Astrocyte (in vitro differentiated cells and primary cell): ENCODE data around the gene COPS2. TPM values are rescaled to one million over a fixed set of nuclear protein-coding genes. Genes with fewer than 3 reads are reported as not detected.

Source experiments
- DNase-seq: peaks from one replicate; pipeline ENCODE4 v3.0.0-alpha.2; 2010; ENCODE audit warnings: low read depth
- FAIRE-seq: peaks from 2 replicates; lab custom pipeline; 2011; peaks lifted over from hg19 to GRCh38; lab: Jason Lieb, UNC
- H2AFZ ChIP-seq: 2 replicates; pipeline ENCODE4 v1.6.0; 2012; ENCODE audit warnings: low read depth, low read length, inconsistent platforms
- H3K27ac ChIP-seq: 2 replicates; pipeline ENCODE4 v1.5.1; 2011; ENCODE audit warnings: low read depth, low read length, inconsistent platforms
- H3K27me3 ChIP-seq: 2 replicates; pipeline ENCODE4 v1.6.0; 2011; ENCODE audit warnings: low read length, inconsistent platforms; ENCODE audit not compliant: insufficient read depth
- H3K36me3 ChIP-seq: 2 replicates; pipeline ENCODE4 v1.5.1; 2011; ENCODE audit warnings: low read length, inconsistent platforms; ENCODE audit not compliant: insufficient read depth
- H3K4me1 ChIP-seq: 2 replicates; pipeline ENCODE4 v1.5.1; 2011; ENCODE audit warnings: low read length, inconsistent platforms; ENCODE audit not compliant: insufficient read depth
- H3K4me2 ChIP-seq: 2 replicates; pipeline ENCODE4 v1.6.0; 2012; ENCODE audit warnings: low read length, inconsistent platforms
- H3K4me3 ChIP-seq: 2 replicates; pipeline ENCODE4 v1.5.1; 2011; ENCODE audit warnings: low read depth, mild to moderate bottlenecking, low read length, inconsistent platforms; ENCODE audit not compliant: insufficient read depth
- H3K79me2 ChIP-seq: 2 replicates; pipeline ENCODE4 v1.6.0; 2012; ENCODE audit warnings: mild to moderate bottlenecking, low read length, inconsistent platforms; ENCODE audit not compliant: insufficient read depth
- H3K9ac ChIP-seq: 2 replicates; pipeline ENCODE4 v1.6.0; 2012; ENCODE audit warnings: mild to moderate bottlenecking, low read length, inconsistent platforms
- H3K9me3 ChIP-seq: 2 replicates; pipeline ENCODE4 v1.5.1; 2012; ENCODE audit warnings: low read depth, mild to moderate bottlenecking, low read length, inconsistent platforms; ENCODE audit not compliant: insufficient read depth
- H4K20me1 ChIP-seq: 2 replicates; pipeline ENCODE4 v1.6.0; 2012; ENCODE audit warnings: low read length, inconsistent platforms; ENCODE audit not compliant: insufficient read depth
- H3K27ac Mint-ChIP-seq: one replicate; pipeline ENCODE4 v1.8.0; 2021; ENCODE audit warnings: mild to moderate bottlenecking, mixed read lengths; ENCODE audit not compliant: unreplicated experiment
- H3K27me3 Mint-ChIP-seq: one replicate; pipeline ENCODE4 v1.8.0; 2021; ENCODE audit warnings: low read depth, mixed read lengths; ENCODE audit not compliant: unreplicated experiment
- H3K36me3 Mint-ChIP-seq: one replicate; pipeline ENCODE4 v1.8.0; 2021; ENCODE audit warnings: low read depth, mixed read lengths; ENCODE audit not compliant: unreplicated experiment
- H3K4me1 Mint-ChIP-seq: one replicate; pipeline ENCODE4 v1.8.0; 2021; ENCODE audit warnings: low read depth, mixed read lengths; ENCODE audit not compliant: unreplicated experiment
- H3K4me3 Mint-ChIP-seq: one replicate; pipeline ENCODE4 v1.8.0; 2021; ENCODE audit warnings: mild to moderate bottlenecking, moderate library complexity, mixed read lengths; ENCODE audit not compliant: unreplicated experiment
- H3K9me3 Mint-ChIP-seq: one replicate; pipeline ENCODE4 v1.8.0; 2021; ENCODE audit warnings: mild to moderate bottlenecking, mixed read lengths; ENCODE audit not compliant: unreplicated experiment
- EZH2 ChIP-seq: IDR thresholded peaks from 2 replicates; pipeline ENCODE4 v1.6.1; 2012; ENCODE audit warnings: mild to moderate bottlenecking, low read length, inconsistent platforms; ENCODE audit not compliant: insufficient read depth
- total RNA-seq: library from RNA; stranded (reverse); gene quantifications from 2 replicates; pipeline ENCODE4 v1.2.1, GENCODE V29; 2021
- TF ChIP-seq, protein P1 (sequence below): IDR thresholded peaks from 2 replicates; pipeline ENCODE4 v1.5.1; 2011; ENCODE audit warnings: low read depth, mild to moderate bottlenecking, inconsistent platforms, low read length, moderate library complexity; ENCODE audit not compliant: insufficient read depth

Gene COPS2
- total RNA-seq, 1 donor from 2014 or later, result 94.3 TPM

DNA sequence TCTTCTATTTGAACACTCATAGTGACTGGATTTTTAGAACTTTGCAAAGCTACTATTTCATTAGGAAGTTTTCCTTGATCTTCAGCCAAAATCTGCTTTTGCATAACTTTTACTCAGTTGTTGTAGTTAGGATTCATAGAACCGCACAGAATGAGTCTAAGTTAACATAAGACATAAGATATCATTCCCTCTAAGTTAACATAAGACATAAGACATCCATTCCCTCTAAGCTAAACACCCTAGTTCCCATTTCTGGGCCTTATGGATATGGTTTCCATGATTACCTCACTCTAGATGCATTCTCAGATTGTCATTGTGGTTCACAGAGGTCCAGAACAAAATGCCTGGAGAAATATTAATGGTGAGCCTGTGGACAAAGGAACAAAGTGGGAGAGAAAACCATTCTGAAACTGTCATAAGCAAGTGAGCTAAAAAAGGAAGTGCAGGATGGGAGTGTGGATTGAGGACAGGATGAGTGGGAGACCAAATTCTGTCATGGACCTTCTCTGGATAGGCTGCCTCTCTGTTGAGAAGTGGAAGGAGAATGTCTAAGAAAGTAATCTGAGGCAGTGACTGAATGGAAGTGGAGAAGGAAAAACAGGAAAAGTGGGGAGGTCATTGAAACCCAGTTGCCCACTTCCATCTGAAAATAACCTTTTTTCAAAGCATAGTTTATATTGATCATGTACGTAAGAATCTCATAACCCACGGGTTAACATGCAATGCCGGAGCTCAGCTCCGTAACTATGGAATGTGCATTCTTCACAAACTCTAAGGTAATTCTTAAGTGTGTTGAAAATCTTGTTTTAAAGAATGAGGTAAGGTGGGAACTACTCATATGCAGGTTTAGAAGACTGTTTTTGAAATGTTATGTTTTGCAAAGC lies 71.8 kb downstream of the COPS2 start:
- FAIRE-seq, result peak; percentile 81
- Histone ChIP-seq H3K27ac (peak overlapping the region; percentile 45), H4K20me1 (no peaks in the 10 kb centered on the region), H2AFZ (no peak overlapping the region), H3K9me3 (no peaks in the 10 kb centered on the region), H3K9ac (no peak overlapping the region), H3K36me3 (no peaks in the 10 kb centered on the region), H3K79me2 (no peaks in the 10 kb centered on the region), H3K27me3 (no peaks in the 10 kb centered on the region), H3K4me3 (no peak overlapping the region), H3K4me1 (peaks cover 6% of the 10 kb centered on the region), H3K4me2 (peak overlapping the region; percentile 15)
- Mint-ChIP-seq H3K9me3 (no peaks in the 10 kb centered on the region), H3K4me3 (no peak overlapping the region), H3K27me3 (no peaks in the 10 kb centered on the region), H3K27ac (peak overlapping the region; percentile 80), H3K36me3 (no peaks in the 10 kb centered on the region), H3K4me1 (peaks cover 18% of the 10 kb centered on the region)
- peak; percentile 66 for DNase-seq
- TF ChIP-seq, protein P1, sequence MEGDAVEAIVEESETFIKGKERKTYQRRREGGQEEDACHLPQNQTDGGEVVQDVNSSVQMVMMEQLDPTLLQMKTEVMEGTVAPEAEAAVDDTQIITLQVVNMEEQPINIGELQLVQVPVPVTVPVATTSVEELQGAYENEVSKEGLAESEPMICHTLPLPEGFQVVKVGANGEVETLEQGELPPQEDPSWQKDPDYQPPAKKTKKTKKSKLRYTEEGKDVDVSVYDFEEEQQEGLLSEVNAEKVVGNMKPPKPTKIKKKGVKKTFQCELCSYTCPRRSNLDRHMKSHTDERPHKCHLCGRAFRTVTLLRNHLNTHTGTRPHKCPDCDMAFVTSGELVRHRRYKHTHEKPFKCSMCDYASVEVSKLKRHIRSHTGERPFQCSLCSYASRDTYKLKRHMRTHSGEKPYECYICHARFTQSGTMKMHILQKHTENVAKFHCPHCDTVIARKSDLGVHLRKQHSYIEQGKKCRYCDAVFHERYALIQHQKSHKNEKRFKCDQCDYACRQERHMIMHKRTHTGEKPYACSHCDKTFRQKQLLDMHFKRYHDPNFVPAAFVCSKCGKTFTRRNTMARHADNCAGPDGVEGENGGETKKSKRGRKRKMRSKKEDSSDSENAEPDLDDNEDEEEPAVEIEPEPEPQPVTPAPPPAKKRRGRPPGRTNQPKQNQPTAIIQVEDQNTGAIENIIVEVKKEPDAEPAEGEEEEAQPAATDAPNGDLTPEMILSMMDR, result no peak
- no peak for TF ChIP-seq EZH2

DNA sequence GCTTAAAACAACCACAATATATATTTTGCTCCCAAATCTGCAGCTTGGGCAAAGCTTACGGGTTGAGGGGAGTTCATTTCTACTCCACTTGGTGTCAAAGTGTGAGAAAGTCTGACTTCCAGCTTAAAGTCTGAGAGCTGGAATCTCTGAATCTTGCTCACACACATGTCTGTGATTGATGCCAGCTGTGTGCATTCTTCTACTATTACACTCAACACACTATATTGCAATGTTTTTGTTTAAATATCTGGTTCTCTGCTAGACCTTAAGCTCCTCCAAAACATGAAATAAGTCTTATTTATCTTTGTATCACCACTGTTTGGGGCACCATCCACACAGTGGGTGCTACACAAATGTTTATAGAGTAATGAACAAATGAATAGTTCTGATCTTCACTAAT lies 72.4 kb downstream of the COPS2 start:
- Mint-ChIP-seq H3K36me3 (no peaks in the 10 kb centered on the region), H3K27ac (peak overlapping the region; percentile 80), H3K27me3 (no peaks in the 10 kb centered on the region), H3K4me3 (no peak overlapping the region), H3K9me3 (no peaks in the 10 kb centered on the region), H3K4me1 (peaks cover 18% of the 10 kb centered on the region)
- H3K9me3 ChIP-seq, result no peaks in the 10 kb centered on the region
- H3K79me2 ChIP-seq, result no peaks in the 10 kb centered on the region
- H2AFZ ChIP-seq, result no peak overlapping the region
- H3K27ac ChIP-seq, result peak overlapping the region; percentile 45
- no peaks in the 10 kb centered on the region for H3K27me3 ChIP-seq
- H3K4me3 ChIP-seq, result no peak overlapping the region
- H4K20me1 ChIP-seq, result no peaks in the 10 kb centered on the region
- H3K9ac ChIP-seq, result no peak overlapping the region
- H3K36me3 ChIP-seq, result no peaks in the 10 kb centered on the region
- peaks cover 6% of the 10 kb centered on the region for H3K4me1 ChIP-seq
- peak; percentile 47 for FAIRE-seq
- peak; percentile 65 for DNase-seq
- TF ChIP-seq, protein P1, result no peak
- no peak for TF ChIP-seq EZH2
- H3K4me2 ChIP-seq, result peak overlapping the region; percentile 15
